Measurements from ENCODE around the gene ERMARD. TPM values are rescaled to one million over a fixed set of nuclear protein-coding genes. Genes with fewer than 3 reads are reported as not detected.

ERMARD gene
- total RNA-seq, 2 donors from 2014 or later = 14.2 to 15.7 TPM

GRCh38 chr6:169811521-169812256 lies 60.3 kb downstream of the ERMARD start:
- peak; percentile 13 for DNase-seq

GRCh38 chr6:169812257-169812644 lies 60.8 kb downstream of the ERMARD start:
- Histone ChIP-seq H3K27me3 (no peaks in the 10 kb centered on the region), H3K4me1 (no peaks in the 10 kb centered on the region), H3K9ac (ENCODE audit: low read depth in 2 of 2, low read length in 2 of 2) (no peak overlapping the region), H3K4me3 (no peak overlapping the region), H3K27ac (no peak overlapping the region), H3K36me3 (no peaks in the 10 kb centered on the region), H3K9me3 (no peaks in the 10 kb centered on the region)
- intact Hi-C loops (cut with DNase I) = no loop called here
- DNase-seq = no peak
- no peak for TF ChIP-seq CTCF (IDR thresholded peaks at IDR 0.05)

More at GRCh38 chr6:169811521-169812256, 60.3 kb downstream of the ERMARD start:
- Histone ChIP-seq H3K9me3 (no peaks in the 10 kb centered on the region), H3K36me3 (no peaks in the 10 kb centered on the region), H3K4me3 (no peak overlapping the region), H3K4me1 (no peaks in the 10 kb centered on the region), H3K27me3 (no peaks in the 10 kb centered on the region), H3K27ac (no peak overlapping the region), H3K9ac (ENCODE audit: low read depth in 2 of 2, low read length in 2 of 2) (no peak overlapping the region)
- no peak for TF ChIP-seq CTCF (IDR thresholded peaks at IDR 0.05)
- intact Hi-C loops (cut with DNase I) = no loop called here

GRCh38 chr6:169813969-169814368 lies 62.5 kb downstream of the ERMARD start:
- H3K36me3 ChIP-seq = no peaks in the 10 kb centered on the region
- H3K27me3 ChIP-seq = no peaks in the 10 kb centered on the region
- intact Hi-C loops (cut with DNase I) = no loop called here
- no peaks in the 10 kb centered on the region for H3K4me1 ChIP-seq
- TF ChIP-seq CTCF (IDR thresholded peaks at IDR 0.05) = no peak
- H3K9me3 ChIP-seq = no peaks in the 10 kb centered on the region
- DNase-seq = no peak
- H3K9ac ChIP-seq (ENCODE audit: low read depth in 2 of 2, low read length in 2 of 2) = no peak overlapping the region
- H3K27ac ChIP-seq = no peak overlapping the region
- no peak overlapping the region for H3K4me3 ChIP-seq

GRCh38 chr6:169816054-169816453 lies 64.6 kb downstream of the ERMARD start:
- no peaks in the 10 kb centered on the region for H3K9me3 ChIP-seq
- no peaks in the 10 kb centered on the region for H3K27me3 ChIP-seq
- TF ChIP-seq CTCF (IDR thresholded peaks at IDR 0.05) = no peak
- no peak overlapping the region for H3K27ac ChIP-seq
- H3K36me3 ChIP-seq = no peaks in the 10 kb centered on the region
- no peak overlapping the region for H3K9ac ChIP-seq (ENCODE audit: low read depth in 2 of 2, low read length in 2 of 2)
- H3K4me1 ChIP-seq = no peaks in the 10 kb centered on the region
- intact Hi-C loops (cut with DNase I) = no loop called here
- no peak for DNase-seq
- H3K4me3 ChIP-seq = no peak overlapping the region

- Histone ChIP-seq H3K27ac (no peak overlapping the region), H3K27me3 (no peaks in the 10 kb centered on the region), H3K4me1 (no peaks in the 10 kb centered on the region), H3K9me3 (no peaks in the 10 kb centered on the region), H3K36me3 (no peaks in the 10 kb centered on the region), H3K9ac (ENCODE audit: low read depth in 2 of 2, low read length in 2 of 2) (no peak overlapping the region), H3K4me3 (no peak overlapping the region)
- no peak for TF ChIP-seq CTCF (IDR thresholded peaks at IDR 0.05)
- DNase-seq = no peak
- intact Hi-C loops (cut with DNase I) = no loop called here
Observed at GRCh38 chr6:169816975-169817374, 65.6 kb downstream of the ERMARD start.
